Measurements from ENCODE around the gene PXN.

The PXN gene

DNA sequence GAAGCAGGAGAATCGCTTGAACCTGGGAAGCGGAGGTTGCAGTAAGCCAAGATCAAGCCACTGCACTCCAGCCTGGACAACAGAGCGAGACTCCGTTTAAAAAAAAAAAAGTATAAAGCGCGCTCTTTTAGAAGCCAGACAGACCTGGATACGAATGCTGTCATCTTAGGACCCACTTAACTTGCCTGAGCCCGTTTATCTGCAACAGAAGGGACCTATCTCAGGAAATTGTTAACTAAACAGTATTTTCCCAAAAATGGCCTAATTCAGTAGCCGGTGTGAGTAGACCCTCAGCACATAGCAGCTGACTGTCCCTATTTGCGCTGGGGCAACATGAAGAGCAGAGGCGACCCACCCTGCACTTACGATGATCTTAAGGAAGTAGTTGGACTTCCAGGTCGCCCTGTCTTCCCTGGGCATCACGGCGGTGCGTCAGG, 65.1 kb downstream of the PXN start:
- peak overlapping the region; percentile 97 for H3K27ac ChIP-seq

DNA sequence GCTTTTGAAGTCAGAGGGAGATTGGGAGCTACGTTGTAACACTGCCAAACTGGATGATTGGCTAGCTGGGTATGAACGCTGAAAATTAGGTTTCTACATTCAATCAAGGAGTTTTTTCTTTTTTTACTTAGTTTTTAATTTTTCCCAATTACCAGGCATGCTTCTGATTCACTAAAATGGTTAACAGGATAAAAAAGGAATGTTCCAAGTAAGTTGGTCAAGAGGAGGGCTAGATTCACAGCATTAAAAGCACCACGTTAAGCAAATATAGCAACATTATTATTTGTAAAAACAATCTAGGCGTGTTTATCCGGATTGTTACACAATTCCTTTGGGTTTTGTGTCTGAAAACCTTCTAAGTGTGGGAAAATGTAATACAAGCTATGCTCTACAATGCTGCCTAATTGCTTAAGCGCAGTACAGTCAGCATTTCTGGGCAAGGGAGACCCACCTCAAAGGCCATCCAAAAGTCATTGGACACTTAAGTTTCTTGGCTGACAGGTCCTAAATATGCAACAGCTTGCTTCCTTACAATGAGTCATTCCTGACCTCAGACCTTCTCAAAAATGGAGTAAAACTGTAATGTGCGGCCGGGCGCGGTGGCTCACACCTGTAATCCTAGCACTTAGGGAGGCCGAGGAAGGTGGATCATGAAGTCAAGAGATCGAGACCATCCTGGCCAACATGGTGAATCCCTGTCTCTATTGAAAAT, 65.8 kb downstream of the PXN start:
- TF ChIP-seq, protein P1, sequence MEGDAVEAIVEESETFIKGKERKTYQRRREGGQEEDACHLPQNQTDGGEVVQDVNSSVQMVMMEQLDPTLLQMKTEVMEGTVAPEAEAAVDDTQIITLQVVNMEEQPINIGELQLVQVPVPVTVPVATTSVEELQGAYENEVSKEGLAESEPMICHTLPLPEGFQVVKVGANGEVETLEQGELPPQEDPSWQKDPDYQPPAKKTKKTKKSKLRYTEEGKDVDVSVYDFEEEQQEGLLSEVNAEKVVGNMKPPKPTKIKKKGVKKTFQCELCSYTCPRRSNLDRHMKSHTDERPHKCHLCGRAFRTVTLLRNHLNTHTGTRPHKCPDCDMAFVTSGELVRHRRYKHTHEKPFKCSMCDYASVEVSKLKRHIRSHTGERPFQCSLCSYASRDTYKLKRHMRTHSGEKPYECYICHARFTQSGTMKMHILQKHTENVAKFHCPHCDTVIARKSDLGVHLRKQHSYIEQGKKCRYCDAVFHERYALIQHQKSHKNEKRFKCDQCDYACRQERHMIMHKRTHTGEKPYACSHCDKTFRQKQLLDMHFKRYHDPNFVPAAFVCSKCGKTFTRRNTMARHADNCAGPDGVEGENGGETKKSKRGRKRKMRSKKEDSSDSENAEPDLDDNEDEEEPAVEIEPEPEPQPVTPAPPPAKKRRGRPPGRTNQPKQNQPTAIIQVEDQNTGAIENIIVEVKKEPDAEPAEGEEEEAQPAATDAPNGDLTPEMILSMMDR (conservative IDR thresholded peaks at IDR 0.05), result no peak
- H3K27ac ChIP-seq, result peak overlapping the region; percentile 97

More for the DNA sequence above, 65.1 kb downstream of the PXN start:
- TF ChIP-seq, protein P1 (conservative IDR thresholded peaks at IDR 0.05), result no peak

DNA sequence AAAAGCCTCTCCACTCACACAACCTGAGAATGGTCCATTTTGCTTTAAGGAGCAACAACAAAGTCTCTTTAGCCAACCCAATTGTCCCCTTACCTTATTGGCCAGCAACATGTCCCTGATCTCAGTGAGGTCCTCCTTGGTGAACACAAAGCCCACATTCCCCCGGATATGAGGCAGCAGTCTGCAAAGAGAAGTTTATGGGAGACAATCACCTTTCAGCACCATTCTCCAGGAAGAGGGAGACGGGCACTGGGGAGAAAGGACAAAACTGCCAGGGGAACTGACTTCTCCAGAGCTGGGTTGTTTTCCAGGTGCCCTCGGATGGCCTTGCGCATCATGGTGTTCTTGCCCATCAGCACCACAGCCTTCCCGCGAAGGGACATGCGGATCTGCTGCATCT, 66.5 kb downstream of the PXN start:
- H3K27ac ChIP-seq, result peak overlapping the region; percentile 97

DNA sequence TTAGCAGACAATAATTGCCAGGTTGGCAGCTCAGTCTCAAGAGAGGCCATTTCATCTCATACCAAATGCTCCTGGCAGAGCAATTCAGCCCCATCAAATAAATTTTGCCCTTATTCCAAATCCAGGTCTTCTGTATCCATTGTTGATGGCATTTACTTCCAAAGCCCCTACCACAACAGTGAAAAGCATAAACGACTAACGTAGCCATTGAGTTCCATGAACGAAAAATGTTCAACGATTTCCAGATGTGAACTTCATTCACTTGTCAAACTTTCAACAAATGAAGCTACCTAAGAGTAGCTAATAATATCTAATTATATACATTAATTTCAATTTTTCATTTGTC, 68.0 kb downstream of the PXN start:
- peak overlapping the region; percentile 97 for H3K27ac ChIP-seq
- TF ChIP-seq, protein P1 (conservative IDR thresholded peaks at IDR 0.05), result no peak

More for the DNA sequence above, 66.5 kb downstream of the PXN start:
- TF ChIP-seq, protein P1 (conservative IDR thresholded peaks at IDR 0.05), result no peak

DNA sequence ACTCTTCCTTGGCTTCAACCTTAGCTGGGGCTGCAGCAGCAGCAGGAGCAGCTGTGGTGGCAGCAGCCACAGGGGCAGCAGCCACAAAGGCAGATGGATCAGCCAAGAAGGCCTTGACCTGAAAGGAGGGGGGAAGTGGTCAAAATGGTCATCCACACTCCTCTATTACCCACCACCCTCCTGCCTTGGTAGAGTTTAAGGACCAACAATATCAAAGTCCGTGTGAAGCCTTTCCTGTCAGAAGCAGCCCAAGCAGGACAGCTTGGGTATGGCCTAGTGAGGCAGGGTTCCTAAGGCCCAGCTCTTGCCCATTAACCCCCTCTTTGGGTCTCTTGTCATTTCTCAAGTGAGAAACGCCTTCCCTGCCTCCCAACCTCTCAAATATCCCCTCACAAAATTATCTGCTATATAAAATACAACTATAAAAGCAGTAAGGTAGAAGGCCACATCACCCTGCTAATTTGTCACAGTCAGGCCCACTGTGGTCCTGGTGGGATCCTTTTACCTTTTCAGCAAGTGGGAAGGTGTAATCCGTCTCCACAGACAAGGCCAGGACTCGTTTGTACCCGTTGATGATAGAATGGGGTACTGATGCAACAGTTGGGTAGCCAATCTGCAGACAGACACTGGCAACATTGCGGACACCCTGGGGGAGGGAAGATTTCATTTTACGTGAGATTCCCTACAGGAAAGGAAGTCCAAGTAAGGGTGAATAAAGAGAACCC, 68.6 kb downstream of the PXN start:
- H3K27ac ChIP-seq, result peak overlapping the region; percentile 97

DNA sequence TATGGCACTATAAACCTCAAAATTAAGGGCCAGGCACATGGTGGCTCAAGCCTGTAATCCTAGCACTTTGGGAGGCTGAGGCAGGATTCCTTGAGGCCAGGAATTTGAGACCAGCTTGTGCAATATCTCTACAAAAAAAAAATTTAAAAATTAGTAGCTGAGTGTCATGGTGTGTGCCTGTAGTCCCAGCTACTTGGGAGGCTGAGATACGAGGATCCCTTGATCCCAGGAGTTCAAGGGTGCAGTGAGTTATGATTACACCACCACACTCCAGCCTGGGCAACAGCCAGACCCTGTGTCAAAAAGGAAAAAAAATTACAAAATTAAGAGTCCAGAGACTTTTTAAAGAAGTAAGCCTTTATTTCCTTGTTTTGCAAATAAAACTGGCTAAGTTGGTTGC, 69.2 kb downstream of the PXN start:
- TF ChIP-seq, protein P1 (conservative IDR thresholded peaks at IDR 0.05), result no peak
- peak overlapping the region; percentile 97 for H3K27ac ChIP-seq

DNA sequence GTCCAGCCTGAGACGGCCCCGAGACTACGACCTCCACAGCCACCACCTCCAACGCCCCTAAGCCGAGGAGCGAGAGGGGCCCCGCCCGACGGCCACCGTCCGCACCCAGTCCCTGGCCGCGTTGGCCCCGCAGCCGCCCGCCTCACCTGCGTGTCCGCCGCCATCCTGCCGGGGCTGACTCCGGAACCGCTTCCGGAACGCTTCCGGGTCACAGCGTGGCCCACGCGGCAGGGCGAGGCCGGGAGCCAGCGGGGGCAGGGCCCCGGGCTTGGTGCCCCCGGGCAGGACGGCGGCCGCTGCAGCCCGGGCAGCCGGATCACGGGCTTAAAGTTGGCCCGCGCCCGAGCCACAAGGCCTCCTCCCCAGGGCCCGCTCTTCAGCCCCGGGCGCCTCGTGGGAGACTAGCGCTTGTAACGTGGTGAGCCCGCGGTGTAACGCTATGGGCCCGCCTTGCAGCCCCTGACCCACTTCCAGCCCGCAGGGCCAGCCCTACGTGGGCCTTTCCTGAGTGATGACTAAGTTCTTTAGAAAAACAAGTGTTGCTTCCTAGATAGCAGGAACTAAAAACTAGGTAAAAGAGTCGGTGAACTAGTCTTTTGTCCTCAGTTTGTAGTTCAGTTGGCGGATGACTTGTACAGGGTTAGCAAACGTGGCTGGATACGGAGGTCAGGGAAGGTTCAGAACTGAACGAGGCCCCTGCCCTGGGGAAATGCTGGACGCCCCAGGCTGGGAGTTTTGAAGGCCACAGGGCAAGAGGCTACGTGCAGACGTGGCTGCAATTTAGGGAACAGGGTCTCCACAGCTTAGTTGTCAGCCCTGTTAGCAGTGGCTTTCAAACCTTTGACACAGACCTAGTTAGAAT, 70.8 kb downstream of the PXN start, which contains the start of gene GCN1:
Gene GCN1 (minus strand): TSS at position 182 of the 862 bp plus-strand sequence. CDS start 18 bp downstream, at position 164.
- H3K27ac ChIP-seq, result peak within 1 kb of the TSS; percentile 97
- TF ChIP-seq, protein P1 (conservative IDR thresholded peaks at IDR 0.05), result no peak
